ENCODE measurements around the gene MEG3.
"Not testable (repeated sequence)": the region's sequence is repeated elsewhere in the genome, so short reads cannot be mapped to it uniquely, and the experiment has no call there.

- not testable (repeated sequence) for TF ChIP-seq GATA1 (IDR thresholded peaks at IDR 0.05; ENCODE audit: low read depth, low read length); POLR2A (IDR thresholded peaks at IDR 0.05; ENCODE audit: low read length)
Observed at GRCh38 chr14:100801433-100801832, 24.5 kb upstream of the MEG3 start.
